Body of pancreas (tissue), 4 donors: ENCODE data around the gene SGCE. TPM values are rescaled to one million over a fixed set of nuclear protein-coding genes. Genes with fewer than 3 reads are reported as not detected.

ENCODE experiments used
- ATAC-seq: fragments of 150-250 bp; one replicate; pipeline ENCODE4 v1.9.1; 2016
- DNase-seq, 4 donors: peaks; one replicate each; pipeline ENCODE4 v3.0.0-alpha.2; 2019
- H3K27ac ChIP-seq, 4 donors: fragments of 200-600 bp; sonication (generic); 1 replicate in 3 of 4; 2 replicates in 1 of 4; pipeline versions ENCODE4 v1.5.1 to v1.6.1; 2016 to 2019; ENCODE audit warnings: mild to moderate bottlenecking in 1 of 4, mixed read lengths in 1 of 4, moderate library complexity in 1 of 4
- H3K27me3 ChIP-seq, 2 donors: fragments of 200-600 bp; sonication (generic); one replicate each; pipeline ENCODE4 v1.6.0; 2016; ENCODE audit warnings: mild to moderate bottlenecking in 1 of 2
- H3K36me3 ChIP-seq, 2 donors: fragments of 200-600 bp; sonication (generic); replicated peaks in 1 of 2; 2 replicates each; pipeline ENCODE4 v1.5.1; 2016; ENCODE audit warnings: low read depth in 2 of 2; ENCODE audit not compliant: insufficient read depth in 1 of 2
- H3K4me1 ChIP-seq: fragments of 200-600 bp; sonication (generic); one replicate; pipeline ENCODE4 v1.6.0; 2016
- H3K4me3 ChIP-seq, 2 donors: fragments of 200-600 bp; sonication (generic); 1 replicate in 1 of 2; 2 replicates in 1 of 2; pipeline ENCODE4 v1.5.1; 2016 to 2019
- H3K9me3 ChIP-seq, 3 donors: fragments of 200-600 bp; sonication (generic); 1 replicate in 2 of 3; 2 replicates in 1 of 3; pipeline ENCODE4 v1.5.1; 2016
- CTCF ChIP-seq, 7 experiments: fragments of 450-650 bp in 4 of 7; fragments of 200-600 bp in 3 of 7; sonication (generic) in 3 of 7; IDR thresholded peaks; one replicate each; pipeline ENCODE4 v1.5.1; 2016 to 2019; ENCODE audit warnings: antibody characterized with exemption in 7 of 7
- POLR2A ChIP-seq, 3 donors: fragments of 450-650 bp; IDR thresholded peaks; one replicate each; pipeline ENCODE4 v1.6.1; 2016; ENCODE audit warnings: antibody characterized with exemption in 3 of 3, mild to moderate bottlenecking in 2 of 3
- WGBS, 2 donors: methylation state at CpG; one replicate each; pipeline ENCODE4 v1.1.5; 2017; 5-methylcytosine and 5-hydroxymethylcytosine counted together
- intact Hi-C: fragments of 100-400 bp; cut with DNase I; formaldehyde crosslinking; loops from one replicate; pipeline ENCODE4 v1.15.1; 2023
- total RNA-seq, 2 donors: library from RNA; depleted of rRNA; stranded (reverse); fragments of >200 nt; gene quantifications; one replicate each; pipeline ENCODE4 v1.1.0, GENCODE V29; 2016

The SGCE gene
- total RNA-seq, 2 donors from 2014 or later = 48.1 to 55.3 TPM

- no peaks in the 10 kb centered on the region for H3K27me3 ChIP-seq
- TF ChIP-seq POLR2A (IDR thresholded peaks at IDR 0.05) = no peak
- TF ChIP-seq CTCF (IDR thresholded peaks at IDR 0.05) = no peak
- intact Hi-C loops = no loop called here
- ATAC-seq (no peak), DNase-seq (no peak)
- H3K4me3 ChIP-seq = no peak overlapping the region
- no peaks in the 10 kb centered on the region for H3K36me3 ChIP-seq
- H3K9me3 ChIP-seq = no peaks in the 10 kb centered on the region
- no peak overlapping the region for H3K27ac ChIP-seq
- 89 to 95% methylated on average over 1 of the region's 1 CpG for WGBS, 2 donors
- peaks cover 2% of the 10 kb centered on the region for H3K4me1 ChIP-seq
Measured at GRCh38 chr7:94615666-94616065, 40.3 kb downstream of the SGCE start.

DNA sequence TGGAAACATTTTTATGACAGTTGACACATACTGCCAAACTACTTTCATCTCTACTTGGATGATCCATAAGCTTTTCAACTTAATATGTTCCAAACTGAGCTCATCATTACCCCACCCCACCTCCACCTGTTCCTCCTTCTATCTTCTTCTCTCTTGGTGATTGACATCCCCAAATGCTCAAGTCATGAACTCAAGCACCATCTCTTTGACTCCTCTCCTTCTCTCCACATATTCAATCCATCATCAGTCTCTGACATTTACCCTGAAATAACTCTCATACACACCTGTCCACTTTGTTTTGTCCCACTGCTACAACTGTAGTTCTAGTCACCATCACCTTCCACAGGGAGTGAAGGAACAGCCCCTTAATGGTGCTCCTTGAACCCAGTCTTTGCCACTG, 43.3 kb downstream of the SGCE start:
- Histone ChIP-seq H3K27me3 (no peaks in the 10 kb centered on the region), H3K4me1 (no peaks in the 10 kb centered on the region), H3K27ac (no peak overlapping the region), H3K4me3 (no peak overlapping the region), H3K36me3 (no peaks in the 10 kb centered on the region), H3K9me3 (no peaks in the 10 kb centered on the region)
- ATAC-seq (no peak), DNase-seq (no peak)
- TF ChIP-seq CTCF (IDR thresholded peaks at IDR 0.05) = no peak
- TF ChIP-seq POLR2A (IDR thresholded peaks at IDR 0.05) = no peak
- intact Hi-C loops = no loop called here

GRCh38 chr7:94612253-94612652, 43.7 kb downstream of the SGCE start:
- DNase-seq (no peak), ATAC-seq (no peak)
- WGBS, 2 donors = 93% methylated on average over 1 of the region's 1 CpG

GRCh38 chr7:94609561-94609960, 46.4 kb downstream of the SGCE start:
- intact Hi-C loops = no loop called here
- WGBS, 2 donors = 80 to 87% methylated on average over 2 of the region's 2 CpGs
- TF ChIP-seq POLR2A (IDR thresholded peaks at IDR 0.05) (no peak), CTCF (IDR thresholded peaks at IDR 0.05) (no peak)

More at GRCh38 chr7:94612253-94612652, 43.7 kb downstream of the SGCE start:
- Histone ChIP-seq H3K36me3 (no peaks in the 10 kb centered on the region), H3K9me3 (peaks cover 0 to 2% (median 0%) of the 10 kb centered on the region in 3 donors), H3K27ac (no peak overlapping the region), H3K4me1 (no peaks in the 10 kb centered on the region), H3K4me3 (no peak overlapping the region), H3K27me3 (no peaks in the 10 kb centered on the region)
- TF ChIP-seq POLR2A (IDR thresholded peaks at IDR 0.05) (no peak), CTCF (IDR thresholded peaks at IDR 0.05) (no peak)
- intact Hi-C loops = no loop called here

DNA sequence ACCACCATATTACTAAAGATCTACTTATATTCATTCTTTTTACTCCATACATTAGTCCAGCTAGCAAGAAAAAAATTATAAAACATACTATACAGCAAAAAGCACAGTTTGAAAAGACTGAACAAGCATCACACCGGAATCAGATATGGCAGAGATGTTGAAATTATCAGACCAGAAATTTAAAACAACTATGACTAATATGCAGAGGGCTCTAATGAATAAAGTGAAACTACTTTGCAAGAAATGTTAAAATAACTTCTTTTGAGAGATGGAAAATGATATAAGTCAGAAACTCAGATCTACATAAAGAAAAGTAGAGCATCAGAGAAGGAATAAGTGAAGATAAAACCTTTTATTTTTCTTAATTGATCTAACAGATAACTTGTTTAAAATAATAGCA, 50.9 kb downstream of the SGCE start:
- no peak for ATAC-seq
- intact Hi-C loops = no loop called here
- Histone ChIP-seq H3K36me3 (no peaks in the 10 kb centered on the region), H3K27ac (no peak overlapping the region), H3K9me3 (peaks cover 0 to 12% (median 0%) of the 10 kb centered on the region in 3 donors), H3K4me1 (no peaks in the 10 kb centered on the region), H3K4me3 (no peak overlapping the region), H3K27me3 (no peaks in the 10 kb centered on the region)
- 93 to 94% methylated on average over 1 of the region's 1 CpG for WGBS, 2 donors
- TF ChIP-seq POLR2A (IDR thresholded peaks at IDR 0.05) = no peak
- DNase-seq = no peak

More at GRCh38 chr7:94609561-94609960, 46.4 kb downstream of the SGCE start:
- peaks cover 0 to 12% (median 0%) of the 10 kb centered on the region in 3 donors for H3K9me3 ChIP-seq
- no peak for DNase-seq
- no peaks in the 10 kb centered on the region for H3K4me1 ChIP-seq
- no peak overlapping the region for H3K27ac ChIP-seq
- no peak for ATAC-seq
- H3K4me3 ChIP-seq = no peak overlapping the region
- H3K36me3 ChIP-seq = no peaks in the 10 kb centered on the region
- no peaks in the 10 kb centered on the region for H3K27me3 ChIP-seq
